Left lung (tissue), 10 donors: ENCODE measurements around the gene ZNF366. TPM values are rescaled to one million over a fixed set of nuclear protein-coding genes. Genes with fewer than 3 reads are reported as not detected.

Experiments
- ATAC-seq: fragments of 200-7000 bp; cut with Tn5 transposase; one replicate; pipeline ENCODE4 v1.9.1; 2020; ENCODE audit warnings: moderate library complexity
- DNase-seq, 4 donors: peaks; one replicate each; pipeline ENCODE4 v3.0.0-alpha.2; 2013 to 2020
- H3K27ac ChIP-seq, 2 donors: fragments of 200-600 bp; sonication (generic) in 1 of 2; one replicate each; pipeline versions ENCODE4 v1.5.0 to v1.8.0; 2020 to 2021
- H3K27me3 ChIP-seq, 2 donors: fragments of 200-600 bp; sonication (generic) in 1 of 2; one replicate each; pipeline versions ENCODE4 v1.5.0 to v1.8.0; 2020 to 2021
- H3K36me3 ChIP-seq, 2 donors: fragments of 200-600 bp; sonication (generic) in 1 of 2; one replicate each; pipeline versions ENCODE4 v1.5.0 to v1.8.0; 2020 to 2021
- H3K4me1 ChIP-seq, 2 donors: fragments of 200-600 bp; one replicate each; pipeline ENCODE4 v1.8.0; 2021
- H3K4me3 ChIP-seq, 2 donors: fragments of 200-600 bp; sonication (generic) in 1 of 2; one replicate each; pipeline versions ENCODE4 v1.5.0 to v1.8.0; 2020 to 2021; ENCODE audit warnings: mild to moderate bottlenecking in 1 of 2
- H3K9me3 ChIP-seq, 2 donors: fragments of 200-600 bp; sonication (generic) in 1 of 2; one replicate each; pipeline versions ENCODE4 v1.5.0 to v1.8.0; 2020 to 2021
- CTCF ChIP-seq, 2 donors: fragments of 200-600 bp; sonication (generic) in 1 of 2; IDR thresholded peaks; one replicate each; pipeline versions ENCODE4 v1.5.0 to v1.8.0; 2021; ENCODE audit warnings: antibody characterized with exemption in 2 of 2
- intact Hi-C, 2 donors: fragments of 100-400 bp; cut with DNase I; formaldehyde crosslinking; loops; one replicate each; pipeline versions ENCODE4 v1.11.2 to v1.14.2; 2022
- polyA plus RNA-seq, 6 donors: library from polyadenylated mRNA; unstranded; fragments of 120-200 nt; gene quantifications; one replicate each; pipeline ENCODE4 v1.2.1, GENCODE V29; 2013; ENCODE audit not compliant: insufficient read length in 6 of 6
- total RNA-seq, 2 donors: library from RNA; stranded (reverse); fragmentation: NEBNext Ultra II Directional; extraction: Animal tissue kit (Norgen Biotek cat#: 25700); gene quantifications; one replicate each; pipeline ENCODE4 v1.2.1, GENCODE V29; 2021
- donor health status: DM: no; HTN: yes; CAD: no.
- donor health status: DM: no; HTN: no; CAD: no.

ZNF366 gene
- total and polyA plus RNA-seq, 8 donors = 3.2 to 5.6 (median 4.0) TPM

DNA sequence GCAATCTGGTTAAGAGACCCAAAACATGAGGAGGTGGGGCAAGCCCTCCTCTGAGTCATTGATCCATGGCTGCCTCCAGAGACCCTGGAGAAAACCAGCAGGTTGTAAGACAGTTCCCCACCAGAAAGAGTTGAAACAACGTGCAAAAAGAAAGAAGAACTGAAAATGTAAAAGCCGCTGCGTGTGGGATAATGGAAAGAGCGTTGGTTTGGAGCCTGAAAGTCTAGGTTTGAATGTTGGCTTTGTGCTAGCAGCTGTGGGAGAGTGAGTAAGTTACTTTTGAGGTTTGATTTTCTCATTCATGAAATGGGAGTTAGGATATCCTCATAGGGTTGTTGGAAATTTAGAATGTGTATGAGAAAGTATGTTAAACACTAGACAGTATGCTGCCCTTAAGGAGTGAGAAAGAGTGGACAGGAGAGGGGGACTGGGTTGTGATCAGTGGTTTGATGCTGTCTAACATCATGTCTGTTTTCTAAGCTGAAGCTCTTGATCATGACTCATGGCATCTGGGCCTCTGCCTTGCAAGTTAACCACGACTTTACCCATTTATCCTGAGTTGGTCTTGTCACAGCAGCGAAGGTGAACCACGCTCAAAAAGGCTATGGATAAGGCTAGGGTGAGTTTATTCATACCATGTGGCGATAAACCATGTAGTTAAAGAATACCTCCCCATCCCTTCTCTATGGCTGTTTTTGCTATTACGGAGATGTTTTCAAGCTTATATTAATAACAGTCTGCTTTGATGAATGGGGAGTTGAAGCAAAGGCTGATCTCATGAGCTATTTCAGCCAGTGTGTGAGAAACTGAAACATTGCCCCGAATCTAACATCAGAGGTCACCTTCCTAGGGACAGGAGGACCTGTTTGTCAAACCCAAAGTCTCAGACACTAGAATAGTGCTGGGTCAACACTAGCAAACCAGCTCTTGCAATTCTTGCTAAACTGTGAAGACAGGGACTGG lies 41.3 kb downstream of the ZNF366 start:
- peaks cover 8 to 49% of the 10 kb centered on the region in 2 donors for H3K4me1 ChIP-seq
- DNase-seq (no peak), ATAC-seq (no peak)
- intact Hi-C loops = no loop called here
- no peaks in the 10 kb centered on the region for H3K36me3 ChIP-seq
- H3K9me3 ChIP-seq = no peaks in the 10 kb centered on the region
- H3K27ac ChIP-seq = no peak overlapping the region
- H3K27me3 ChIP-seq = no peaks in the 10 kb centered on the region
- no peak for TF ChIP-seq CTCF (IDR thresholded peaks at IDR 0.05)
- no peak overlapping the region for H3K4me3 ChIP-seq

DNA sequence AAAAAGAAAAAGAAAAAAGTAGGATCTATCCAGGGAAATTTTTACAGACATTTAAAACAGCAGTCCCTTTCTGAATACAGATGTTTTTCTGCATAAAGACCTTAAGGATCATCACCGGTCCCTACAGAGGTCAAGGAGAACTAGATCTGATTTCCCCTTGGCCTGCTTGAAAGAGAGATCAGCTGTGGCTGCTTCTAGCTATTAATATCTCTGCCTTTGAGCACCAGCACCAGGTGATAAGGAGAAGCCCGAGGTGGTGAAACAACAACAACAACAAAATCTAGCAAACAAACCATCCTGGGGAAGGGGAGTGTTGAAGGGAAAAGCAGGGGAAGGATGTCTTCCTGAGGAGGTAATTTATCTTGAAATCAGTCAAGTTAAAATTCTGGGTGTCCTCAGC lies 42.1 kb downstream of the ZNF366 start:
- no peak for ATAC-seq
- H3K4me1 ChIP-seq = peaks cover 8 to 49% of the 10 kb centered on the region in 2 donors
- no peak overlapping the region for H3K27ac ChIP-seq
- peaks cover 0 to 4% of the 10 kb centered on the region in 2 donors for H3K36me3 ChIP-seq
- no peaks in the 10 kb centered on the region for H3K9me3 ChIP-seq
- no peak overlapping the region for H3K4me3 ChIP-seq
- TF ChIP-seq CTCF (IDR thresholded peaks at IDR 0.05) = no peak
- intact Hi-C loops = no loop called here
- H3K27me3 ChIP-seq = no peaks in the 10 kb centered on the region
- DNase-seq = no peak

GRCh38 chr5:72464071-72464470 lies 43.1 kb downstream of the ZNF366 start:
- Histone ChIP-seq H3K4me3 (no peak overlapping the region), H3K36me3 (peaks cover 0 to 10% of the 10 kb centered on the region in 2 donors), H3K27me3 (no peaks in the 10 kb centered on the region), H3K9me3 (no peaks in the 10 kb centered on the region), H3K4me1 (peaks cover 8 to 44% of the 10 kb centered on the region in 2 donors), H3K27ac (no peak overlapping the region)
- ATAC-seq = no peak
- intact Hi-C loops = no loop called here
- no peak for TF ChIP-seq CTCF (IDR thresholded peaks at IDR 0.05)
- DNase-seq = no peak

GRCh38 chr5:72463449-72464052 lies 43.7 kb downstream of the ZNF366 start:
- H3K9me3 ChIP-seq = no peaks in the 10 kb centered on the region
- no peak overlapping the region for H3K27ac ChIP-seq
- DNase-seq (no peak), ATAC-seq (no peak)
- H3K4me3 ChIP-seq = no peak overlapping the region
- H3K36me3 ChIP-seq = peaks cover 0 to 10% of the 10 kb centered on the region in 2 donors
- intact Hi-C loops = no loop called here
- peaks cover 8 to 39% of the 10 kb centered on the region in 2 donors for H3K4me1 ChIP-seq
- no peak for TF ChIP-seq CTCF (IDR thresholded peaks at IDR 0.05)
- no peaks in the 10 kb centered on the region for H3K27me3 ChIP-seq

GRCh38 chr5:72460413-72460812 lies 46.8 kb downstream of the ZNF366 start:
- no peak overlapping the region for H3K27ac ChIP-seq
- peak in 1 of 4 donors; percentile 61 for DNase-seq
- H3K4me3 ChIP-seq = no peak overlapping the region
- TF ChIP-seq CTCF (IDR thresholded peaks at IDR 0.05) = no peak
- peaks cover 2 to 15% of the 10 kb centered on the region in 2 donors for H3K4me1 ChIP-seq
- no peaks in the 10 kb centered on the region for H3K27me3 ChIP-seq
- no peaks in the 10 kb centered on the region for H3K9me3 ChIP-seq
- intact Hi-C loops = no loop called here
- no peak for ATAC-seq
- H3K36me3 ChIP-seq = peaks cover 0 to 21% of the 10 kb centered on the region in 2 donors
